ENCODE data around the gene KRT7. TPM values are rescaled to one million over a fixed set of nuclear protein-coding genes. Genes with fewer than 3 reads are reported as not detected.

The KRT7 gene
- polyA plus RNA-seq, 1 of the 3 experiments (the other 2 are of a cell fraction) = 5.4 TPM

DNA sequence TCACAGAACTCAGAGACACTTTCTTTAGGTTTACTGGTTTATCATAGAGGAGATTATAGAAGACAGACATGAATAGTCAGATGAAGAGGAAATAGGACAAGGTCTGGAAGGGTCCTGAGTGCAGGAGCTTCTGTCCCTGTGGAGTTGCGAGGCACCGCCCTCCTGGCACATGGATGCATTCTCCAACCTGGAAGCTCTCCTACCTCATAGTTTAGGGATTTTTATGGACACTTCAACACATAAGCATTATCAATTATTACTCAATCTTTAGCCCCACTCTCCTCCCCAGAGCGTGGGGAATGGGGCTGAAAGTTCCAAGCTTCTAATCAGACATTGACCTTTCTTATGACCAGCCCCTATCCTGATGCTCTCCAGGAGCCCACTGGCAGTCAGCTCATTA, 12.6 kb upstream of the KRT7 start (continued):
- TF ChIP-seq, protein P1, sequence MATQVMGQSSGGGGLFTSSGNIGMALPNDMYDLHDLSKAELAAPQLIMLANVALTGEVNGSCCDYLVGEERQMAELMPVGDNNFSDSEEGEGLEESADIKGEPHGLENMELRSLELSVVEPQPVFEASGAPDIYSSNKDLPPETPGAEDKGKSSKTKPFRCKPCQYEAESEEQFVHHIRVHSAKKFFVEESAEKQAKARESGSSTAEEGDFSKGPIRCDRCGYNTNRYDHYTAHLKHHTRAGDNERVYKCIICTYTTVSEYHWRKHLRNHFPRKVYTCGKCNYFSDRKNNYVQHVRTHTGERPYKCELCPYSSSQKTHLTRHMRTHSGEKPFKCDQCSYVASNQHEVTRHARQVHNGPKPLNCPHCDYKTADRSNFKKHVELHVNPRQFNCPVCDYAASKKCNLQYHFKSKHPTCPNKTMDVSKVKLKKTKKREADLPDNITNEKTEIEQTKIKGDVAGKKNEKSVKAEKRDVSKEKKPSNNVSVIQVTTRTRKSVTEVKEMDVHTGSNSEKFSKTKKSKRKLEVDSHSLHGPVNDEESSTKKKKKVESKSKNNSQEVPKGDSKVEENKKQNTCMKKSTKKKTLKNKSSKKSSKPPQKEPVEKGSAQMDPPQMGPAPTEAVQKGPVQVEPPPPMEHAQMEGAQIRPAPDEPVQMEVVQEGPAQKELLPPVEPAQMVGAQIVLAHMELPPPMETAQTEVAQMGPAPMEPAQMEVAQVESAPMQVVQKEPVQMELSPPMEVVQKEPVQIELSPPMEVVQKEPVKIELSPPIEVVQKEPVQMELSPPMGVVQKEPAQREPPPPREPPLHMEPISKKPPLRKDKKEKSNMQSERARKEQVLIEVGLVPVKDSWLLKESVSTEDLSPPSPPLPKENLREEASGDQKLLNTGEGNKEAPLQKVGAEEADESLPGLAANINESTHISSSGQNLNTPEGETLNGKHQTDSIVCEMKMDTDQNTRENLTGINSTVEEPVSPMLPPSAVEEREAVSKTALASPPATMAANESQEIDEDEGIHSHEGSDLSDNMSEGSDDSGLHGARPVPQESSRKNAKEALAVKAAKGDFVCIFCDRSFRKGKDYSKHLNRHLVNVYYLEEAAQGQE (IDR thresholded peaks at IDR 0.05; ENCODE audit: low read depth, low read length) = no peak
- TF ChIP-seq, protein P2, sequence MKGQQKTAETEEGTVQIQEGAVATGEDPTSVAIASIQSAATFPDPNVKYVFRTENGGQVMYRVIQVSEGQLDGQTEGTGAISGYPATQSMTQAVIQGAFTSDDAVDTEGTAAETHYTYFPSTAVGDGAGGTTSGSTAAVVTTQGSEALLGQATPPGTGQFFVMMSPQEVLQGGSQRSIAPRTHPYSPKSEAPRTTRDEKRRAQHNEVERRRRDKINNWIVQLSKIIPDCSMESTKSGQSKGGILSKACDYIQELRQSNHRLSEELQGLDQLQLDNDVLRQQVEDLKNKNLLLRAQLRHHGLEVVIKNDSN (IDR thresholded peaks at IDR 0.05; ENCODE audit: borderline replicate concordance, low read depth) = no peak

DNA sequence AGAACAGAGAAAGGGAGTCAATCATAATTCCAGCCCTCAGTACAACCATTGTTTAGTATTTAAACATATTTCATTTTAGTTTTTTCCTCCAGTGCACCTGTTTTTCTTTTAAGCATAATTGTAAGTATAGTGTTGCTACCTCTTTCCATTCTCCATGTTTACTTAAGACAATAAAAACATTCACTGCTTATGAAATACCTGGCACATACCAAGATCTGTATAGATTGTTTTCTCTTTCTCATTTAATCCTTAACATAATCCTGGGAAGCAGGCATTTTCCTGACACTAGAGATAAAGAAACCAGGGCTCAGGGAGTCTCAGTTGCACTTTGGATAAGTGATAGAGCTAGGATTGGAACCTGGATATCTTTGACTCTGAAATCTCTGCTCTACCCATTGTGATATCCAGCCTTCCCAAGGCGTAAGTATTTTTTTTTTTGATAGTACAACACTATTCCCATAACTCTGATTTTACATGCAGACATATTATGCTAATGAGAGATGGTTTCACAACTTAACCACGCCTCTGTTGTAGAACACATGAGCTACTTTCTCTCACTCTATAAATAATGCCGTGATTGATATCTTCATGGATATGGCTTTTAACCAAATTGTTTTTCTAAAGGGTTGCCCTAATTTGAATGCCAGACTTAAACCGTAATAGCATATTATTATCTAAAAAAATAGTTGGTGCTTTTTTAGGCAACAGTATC, 11.8 kb upstream of the KRT7 start:
- 83% methylated on average over 4 of the region's 4 CpGs for WGBS (ENCODE audit: low lambda C conversion rate)
- Histone ChIP-seq H3K9me2 (no peaks in the 10 kb centered on the region), H3K9ac (no peak overlapping the region), H3F3A (replicated peaks; ENCODE audit: insufficient read depth) (peaks cover 18% of the 10 kb centered on the region), H3K27me3 (ENCODE audit: insufficient read depth) (no peaks in the 10 kb centered on the region), H2AFZ (ENCODE audit: low read depth) (no peak overlapping the region), H3K4me3 (ENCODE audit: low read depth in 2 of 2, low read length in 1 of 2) (no peak overlapping the region), H3K36me3 (replicated peaks in 1 of 2; ENCODE audit: control insufficient read depth in 1 of 2, insufficient read depth in 2 of 2, low read length in 1 of 2) (no peaks in the 10 kb centered on the region), H3K4me2 (no peak overlapping the region), H3K4me1 (ENCODE audit: control insufficient read depth in 1 of 2, insufficient read depth in 2 of 2, low read depth in 1 of 2, low read length in 1 of 2) (peaks cover 3 to 17% of the 10 kb centered on the region in 2 experiments; a peak in 3 of 4 replicates), H3K27ac (ENCODE audit: low read depth in 2 of 2, low read length in 1 of 2) (peak overlapping the region in 1 of 2 experiments; percentile 33; a peak in 1 of 4 replicates), H3K79me2 (ENCODE audit: insufficient read depth) (no peaks in the 10 kb centered on the region), H4K20me1 (ENCODE audit: insufficient read depth) (no peaks in the 10 kb centered on the region), H3K9me3 (peaks cover 4% of the 10 kb centered on the region; the same call in 1 of the 2 replicates)
- TF ChIP-seq TCF12 (IDR thresholded peaks at IDR 0.05) (no peak), NFIC (IDR thresholded peaks at IDR 0.05; ENCODE audit: borderline replicate concordance) (no peak), CHD2 (IDR thresholded peaks at IDR 0.05; ENCODE audit: low read length, partially characterized antibody) (no peak), GABPA (IDR thresholded peaks at IDR 0.05; ENCODE audit: low read depth) (no peak)
- TF ChIP-seq, protein P3, sequence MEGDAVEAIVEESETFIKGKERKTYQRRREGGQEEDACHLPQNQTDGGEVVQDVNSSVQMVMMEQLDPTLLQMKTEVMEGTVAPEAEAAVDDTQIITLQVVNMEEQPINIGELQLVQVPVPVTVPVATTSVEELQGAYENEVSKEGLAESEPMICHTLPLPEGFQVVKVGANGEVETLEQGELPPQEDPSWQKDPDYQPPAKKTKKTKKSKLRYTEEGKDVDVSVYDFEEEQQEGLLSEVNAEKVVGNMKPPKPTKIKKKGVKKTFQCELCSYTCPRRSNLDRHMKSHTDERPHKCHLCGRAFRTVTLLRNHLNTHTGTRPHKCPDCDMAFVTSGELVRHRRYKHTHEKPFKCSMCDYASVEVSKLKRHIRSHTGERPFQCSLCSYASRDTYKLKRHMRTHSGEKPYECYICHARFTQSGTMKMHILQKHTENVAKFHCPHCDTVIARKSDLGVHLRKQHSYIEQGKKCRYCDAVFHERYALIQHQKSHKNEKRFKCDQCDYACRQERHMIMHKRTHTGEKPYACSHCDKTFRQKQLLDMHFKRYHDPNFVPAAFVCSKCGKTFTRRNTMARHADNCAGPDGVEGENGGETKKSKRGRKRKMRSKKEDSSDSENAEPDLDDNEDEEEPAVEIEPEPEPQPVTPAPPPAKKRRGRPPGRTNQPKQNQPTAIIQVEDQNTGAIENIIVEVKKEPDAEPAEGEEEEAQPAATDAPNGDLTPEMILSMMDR (IDR thresholded peaks at IDR 0.05) = no peak
- TF ChIP-seq, protein P4, sequence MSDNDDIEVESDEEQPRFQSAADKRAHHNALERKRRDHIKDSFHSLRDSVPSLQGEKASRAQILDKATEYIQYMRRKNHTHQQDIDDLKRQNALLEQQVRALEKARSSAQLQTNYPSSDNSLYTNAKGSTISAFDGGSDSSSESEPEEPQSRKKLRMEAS (IDR thresholded peaks at IDR 0.05; ENCODE audit: low read depth) = no peak
- CTCF ChIA-PET = interaction anchor here (0.6 to 3.0 kb wide), 28 partner anchors 8 to 196 kb away, joined by 3 to 23 read pairs (median 4); partner anchors contain the start of gene KRT83
- POLR2A ChIA-PET = no interaction called here
- no peak for DNase-seq

All from SK-N-SH (cell line).